Fibroblast of the conjunctiva (primary cell): ENCODE data around the gene CD276.
"Not testable (repeated sequence)": the region's sequence is repeated elsewhere in the genome, so short reads cannot be mapped to it uniquely, and the experiment has no call there.

Source experiments
- DNase-seq: peaks from one replicate; pipeline ENCODE4 v3.0.0-alpha.2; 2010; ENCODE audit warnings: low read depth

CD276 gene

DNA sequence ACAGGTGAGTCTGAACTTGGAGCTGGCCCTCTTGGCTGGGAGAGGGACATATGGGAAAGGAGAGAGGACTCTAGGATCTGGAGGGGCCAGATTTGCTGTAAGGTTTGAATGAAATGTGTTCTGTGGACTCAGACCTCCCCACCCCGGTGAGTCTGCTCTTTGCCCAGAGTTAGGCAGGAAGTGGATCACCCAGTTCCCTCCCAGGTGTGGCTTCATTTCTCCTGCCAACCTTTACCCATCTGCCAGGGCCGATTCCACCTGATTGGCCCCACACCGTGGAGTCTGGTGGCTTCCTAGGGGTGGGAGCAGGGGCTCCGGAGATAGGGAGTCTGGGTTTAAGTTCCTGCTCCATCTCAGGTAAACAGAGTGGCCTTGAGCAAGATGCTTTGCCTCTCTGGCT lies 25.5 kb downstream of the CD276 start:
- DNase-seq: no peak

DNA sequence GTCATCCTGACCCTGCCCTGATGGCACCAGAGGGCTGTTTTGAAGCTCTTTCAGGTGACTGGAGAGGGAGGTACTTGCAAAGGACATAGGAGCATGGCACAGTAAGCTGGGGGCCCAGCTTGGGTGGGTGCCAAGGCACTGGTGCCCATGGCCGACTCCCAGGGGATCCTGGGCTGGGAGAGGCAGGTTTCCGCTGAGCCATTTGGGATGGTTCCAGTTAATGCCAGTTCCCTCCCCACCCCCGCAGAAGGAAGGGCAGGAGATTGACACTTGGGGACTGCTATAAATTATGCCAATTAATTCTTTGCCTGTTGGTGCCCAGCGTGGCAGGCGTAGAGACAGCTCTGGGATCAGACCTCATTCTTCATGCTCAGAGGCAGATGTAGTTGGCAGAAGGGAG lies 26.1 kb downstream of the CD276 start:
- no peak for DNase-seq

DNA sequence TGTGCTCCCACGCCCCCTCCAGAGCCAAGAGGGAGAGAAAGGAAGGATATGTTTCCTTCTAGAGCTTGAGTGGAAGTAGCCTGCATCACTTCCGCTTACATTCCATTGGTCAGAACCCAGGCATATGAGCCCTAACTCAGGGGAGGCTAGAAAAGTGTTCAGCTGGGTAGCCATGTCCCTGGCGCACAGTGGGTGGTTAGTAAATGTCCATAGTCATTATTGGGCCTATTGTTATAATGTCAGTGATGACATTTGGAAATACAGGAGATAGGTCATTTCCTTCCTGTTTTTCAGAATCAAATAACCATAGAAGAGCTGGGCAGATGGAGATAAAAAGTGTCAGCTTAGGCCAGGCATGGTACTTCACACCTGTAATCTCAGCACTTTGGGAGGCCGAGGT lies 27.3 kb downstream of the CD276 start:
- no peak for DNase-seq

DNA sequence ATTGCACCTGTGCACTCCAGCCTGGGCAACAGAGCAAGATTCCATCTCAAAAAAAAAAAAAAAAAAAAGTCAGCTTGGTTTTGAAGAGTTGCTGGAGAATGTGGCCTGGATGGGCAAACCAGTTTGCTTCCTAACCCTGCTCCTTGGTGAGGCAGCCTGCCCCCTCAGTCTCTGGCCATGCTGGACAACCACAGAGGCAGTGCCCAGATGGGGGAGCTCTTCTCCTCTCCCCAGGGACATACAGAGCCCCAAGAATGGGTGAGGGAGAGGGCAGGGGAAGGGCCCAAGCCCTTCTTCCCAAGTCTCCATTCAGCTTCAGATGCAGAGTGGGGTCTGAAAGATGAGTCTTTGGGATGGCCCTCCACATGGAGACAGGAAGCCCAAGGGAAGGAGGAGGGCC lies 27.9 kb downstream of the CD276 start:
- no peak for DNase-seq

DNA sequence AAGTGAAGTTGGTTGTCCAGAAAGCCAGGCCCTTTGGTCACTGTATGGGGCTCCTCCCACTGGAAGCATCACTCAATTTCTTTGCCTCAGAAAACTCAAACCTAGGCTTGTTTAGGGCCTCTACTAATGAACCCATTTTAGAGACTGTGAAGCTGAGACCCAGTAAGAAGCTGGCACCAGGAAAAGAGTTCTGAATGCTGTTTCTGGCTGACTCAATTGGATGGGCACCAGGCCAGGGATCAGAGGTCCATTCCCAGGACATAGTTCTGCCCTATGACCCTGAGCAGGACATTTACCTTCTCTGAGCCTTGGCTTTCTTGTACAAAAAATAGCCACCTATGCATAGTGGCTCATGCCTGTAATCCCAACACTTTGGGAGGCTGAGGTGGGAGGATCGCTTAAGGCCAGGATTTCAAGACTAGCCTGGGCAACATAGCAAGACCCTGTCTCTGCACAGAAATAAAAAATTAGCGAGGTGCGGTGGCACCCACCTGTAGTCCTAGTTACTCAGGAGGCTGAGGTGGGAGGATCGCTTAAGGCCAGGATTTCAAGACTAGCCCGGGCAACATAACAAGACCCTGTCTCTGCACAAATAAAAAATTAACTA lies 30.6 kb downstream of the CD276 start:
- DNase-seq: no peak

DNA sequence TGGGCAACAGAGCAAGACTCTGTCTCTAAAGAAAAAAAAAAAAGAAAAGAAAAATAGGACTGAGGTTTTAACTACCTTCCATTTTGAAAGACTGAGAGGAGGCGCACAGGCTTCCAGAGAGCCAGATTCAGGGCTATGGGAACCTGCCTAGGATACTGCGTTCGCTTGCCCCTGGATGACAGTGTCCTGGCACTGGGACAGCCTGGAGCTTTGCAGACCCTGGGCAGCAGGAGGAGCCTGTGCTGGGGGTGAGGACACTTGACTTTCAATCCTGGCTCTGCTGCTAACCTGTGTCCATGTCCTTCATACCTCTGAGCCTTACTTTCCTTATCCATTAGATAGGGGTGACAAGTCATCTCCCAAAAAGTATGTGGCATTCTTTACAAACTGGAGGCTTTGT lies 31.2 kb downstream of the CD276 start:
- no peak for DNase-seq

DNA sequence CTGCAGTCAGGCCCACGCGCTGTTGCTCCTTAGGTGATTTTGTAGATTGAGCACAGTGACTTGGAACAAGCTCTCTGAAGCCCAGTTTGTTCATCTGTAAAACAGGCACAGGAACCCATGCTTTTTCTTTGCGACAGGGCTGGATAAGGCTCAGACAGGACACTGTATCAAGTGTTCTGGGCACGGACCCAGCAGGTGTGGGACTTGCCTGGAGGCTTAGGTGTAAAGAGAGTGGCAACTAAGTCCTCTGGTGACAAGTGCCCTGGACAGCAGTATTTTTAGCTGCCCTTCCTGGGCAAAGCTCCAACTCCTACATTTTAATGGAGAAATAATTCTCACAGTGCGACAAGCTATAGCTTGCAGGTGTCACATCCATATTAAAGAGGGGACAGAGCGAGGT lies 32.2 kb downstream of the CD276 start:
- DNase-seq: no peak

DNA sequence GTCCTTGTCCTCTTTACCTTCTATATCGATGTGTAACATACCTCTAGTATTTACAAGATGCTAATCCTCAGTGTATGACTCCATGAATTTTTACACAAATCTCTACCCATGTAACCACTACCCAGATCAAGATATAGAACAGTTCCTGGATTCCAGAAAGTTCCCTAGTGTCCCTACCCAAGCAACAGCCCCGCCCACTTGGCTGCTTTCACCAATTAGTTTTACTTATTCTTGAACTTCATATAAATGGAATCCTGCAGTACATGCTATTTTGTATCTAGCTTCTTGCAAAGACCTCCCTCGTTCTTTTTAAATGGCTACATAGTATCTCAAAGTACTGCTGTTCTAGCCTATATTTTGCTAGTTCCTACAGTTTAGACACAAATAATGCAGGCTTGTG lies 33.0 kb downstream of the CD276 start:
- DNase-seq: no peak

DNA sequence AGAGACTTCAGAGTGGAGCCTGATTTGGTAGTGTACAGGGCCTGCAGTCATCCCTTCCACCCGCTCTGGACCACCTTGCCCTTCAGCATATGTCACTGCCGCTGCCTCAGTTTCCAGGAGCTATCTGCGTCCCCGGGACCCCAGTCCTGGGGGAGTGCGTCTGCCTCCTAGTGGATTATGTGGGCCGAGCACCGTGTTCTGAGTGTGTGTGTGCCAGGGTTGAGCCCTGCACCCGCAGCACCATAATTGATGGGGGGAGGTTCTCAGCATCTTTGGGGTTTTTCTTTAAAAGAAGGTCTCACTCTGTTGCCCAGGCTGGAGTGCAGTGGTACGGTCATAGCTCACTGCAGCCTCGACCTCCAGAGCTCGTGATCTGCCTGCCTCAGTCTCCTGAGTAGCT lies 33.6 kb downstream of the CD276 start:
- no peak for DNase-seq

DNA sequence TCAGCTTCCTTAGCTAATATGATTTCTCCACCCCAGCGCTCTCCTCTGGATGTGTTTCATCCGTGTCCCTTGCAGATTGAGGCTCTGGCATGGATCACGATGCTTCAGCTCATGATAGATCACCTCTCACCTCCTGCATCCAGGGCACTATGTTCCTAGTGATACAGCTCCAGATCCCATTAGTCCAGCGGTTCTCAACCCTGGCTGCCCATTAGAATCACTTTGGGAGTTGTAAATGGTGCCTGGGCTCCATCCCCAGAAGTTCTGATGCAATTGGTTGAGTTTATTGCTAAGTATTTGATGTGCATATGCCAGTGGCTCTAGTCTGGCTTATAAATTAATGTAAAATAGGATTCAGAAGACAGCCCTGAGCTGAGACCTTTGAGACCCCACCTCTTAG lies 34.5 kb downstream of the CD276 start:
- DNase-seq: no peak

DNA sequence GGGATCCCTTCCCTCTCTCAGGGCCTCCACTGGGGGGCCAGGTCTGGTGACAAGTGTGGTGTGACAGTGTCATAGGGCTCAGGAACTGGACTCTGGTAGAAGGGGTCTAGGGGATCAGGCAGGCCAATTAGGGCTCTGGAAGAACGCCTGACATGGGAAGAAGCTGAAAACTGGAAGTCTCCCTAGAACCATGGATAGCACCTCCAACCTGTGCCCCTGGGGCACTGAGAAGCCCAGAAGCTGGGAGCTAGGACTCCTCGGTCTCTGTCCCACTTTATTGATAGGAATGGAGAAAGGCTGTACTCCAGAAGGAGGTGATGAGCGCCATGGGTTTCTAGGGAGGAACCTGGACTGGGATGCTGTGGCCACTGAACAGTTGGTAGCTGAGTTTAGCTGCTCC lies 38.2 kb downstream of the CD276 start:
- no peak for DNase-seq

DNA sequence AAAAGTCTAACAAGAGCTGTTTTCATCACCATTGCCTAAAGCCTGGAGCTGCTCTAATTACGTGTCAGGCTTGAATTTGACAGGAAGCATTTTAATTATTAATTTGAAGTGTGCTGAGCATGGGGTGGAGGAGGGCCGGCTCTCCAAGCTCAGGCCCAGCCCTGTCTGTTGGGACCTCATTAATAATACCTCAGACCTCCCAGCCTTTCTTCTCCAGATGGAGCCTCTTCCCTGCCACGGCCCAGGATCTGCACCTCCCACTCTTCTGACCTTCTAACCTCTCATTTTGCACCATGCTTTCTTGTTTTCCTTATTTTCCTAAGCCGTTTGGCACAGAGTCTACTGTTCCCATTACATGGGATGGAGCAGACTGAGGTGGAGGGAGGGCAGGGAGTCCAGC lies 39.0 kb downstream of the CD276 start:
- DNase-seq: no peak

DNA sequence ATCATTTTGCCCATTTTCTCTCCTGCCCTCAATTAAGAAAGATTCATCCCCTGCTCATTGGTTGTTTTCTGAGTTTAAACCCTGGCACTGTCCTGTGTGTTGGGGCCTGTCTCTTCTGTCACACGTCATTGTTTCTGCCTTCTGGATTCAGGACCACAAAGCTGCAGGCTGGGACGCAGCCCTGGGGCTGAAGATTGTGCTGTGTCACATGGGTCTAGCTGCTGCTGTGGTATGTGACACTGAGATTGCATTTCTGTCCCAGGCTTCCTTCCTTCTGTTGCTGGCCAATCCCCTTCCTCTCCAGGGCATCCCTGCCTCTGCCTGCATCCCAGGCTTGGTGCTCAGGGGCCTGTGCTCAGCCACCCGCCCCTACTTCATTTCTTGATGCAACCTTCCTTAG lies 40.0 kb downstream of the CD276 start:
- DNase-seq: no peak

DNA sequence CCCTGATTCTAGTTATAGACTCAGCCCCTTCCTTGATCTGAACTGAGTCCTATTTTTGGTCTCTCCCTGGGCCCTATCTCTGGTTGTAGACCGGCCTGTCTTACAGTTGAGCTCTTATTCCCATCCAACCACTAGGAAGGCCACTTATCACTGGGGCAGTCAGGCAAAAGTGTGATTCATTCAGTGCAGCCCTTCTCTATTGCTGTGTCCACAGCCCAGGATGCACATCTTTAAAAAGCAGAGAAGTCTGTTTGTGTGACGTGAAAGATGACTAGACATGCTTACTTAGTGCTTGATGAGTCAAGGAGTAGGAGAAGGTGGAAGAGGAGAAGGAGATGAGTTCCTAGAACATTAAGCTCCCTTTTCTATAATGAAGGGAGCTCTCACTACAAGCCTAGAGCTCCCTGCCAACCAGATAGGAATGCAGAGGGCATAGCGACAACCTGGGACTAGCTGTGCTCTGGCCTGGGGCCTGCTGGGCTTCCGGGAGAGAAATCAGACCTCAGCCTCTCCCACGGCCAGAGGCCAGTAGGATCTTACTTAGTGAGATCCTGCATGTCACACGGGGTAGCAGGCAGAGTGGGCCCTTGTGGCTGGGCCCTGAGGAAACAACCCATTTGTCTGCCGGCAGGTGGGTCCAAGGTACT lies 43.3 kb downstream of the CD276 start:
- DNase-seq: no peak

DNA sequence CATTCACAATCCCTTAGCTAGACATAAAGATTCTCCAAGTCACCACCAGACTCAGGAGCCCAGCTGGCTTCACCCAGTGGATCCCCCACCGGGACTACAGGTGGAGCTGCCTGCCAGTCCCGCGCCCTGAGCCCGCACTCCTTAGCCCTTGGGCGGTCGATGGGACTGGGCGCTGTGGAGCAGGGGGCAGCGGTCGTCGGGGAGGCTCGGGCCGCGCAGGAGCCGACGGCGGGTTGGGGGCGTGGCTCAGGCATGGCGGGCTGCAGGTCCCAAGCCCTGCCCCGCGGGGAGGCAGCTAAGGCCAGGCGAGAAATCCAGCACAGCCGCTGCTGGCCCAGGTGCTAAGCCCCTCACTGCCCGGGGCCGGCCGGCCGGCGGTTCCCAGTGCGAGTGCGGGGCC lies 47.9 kb downstream of the CD276 start:
- not testable (repeated sequence) for DNase-seq

DNA sequence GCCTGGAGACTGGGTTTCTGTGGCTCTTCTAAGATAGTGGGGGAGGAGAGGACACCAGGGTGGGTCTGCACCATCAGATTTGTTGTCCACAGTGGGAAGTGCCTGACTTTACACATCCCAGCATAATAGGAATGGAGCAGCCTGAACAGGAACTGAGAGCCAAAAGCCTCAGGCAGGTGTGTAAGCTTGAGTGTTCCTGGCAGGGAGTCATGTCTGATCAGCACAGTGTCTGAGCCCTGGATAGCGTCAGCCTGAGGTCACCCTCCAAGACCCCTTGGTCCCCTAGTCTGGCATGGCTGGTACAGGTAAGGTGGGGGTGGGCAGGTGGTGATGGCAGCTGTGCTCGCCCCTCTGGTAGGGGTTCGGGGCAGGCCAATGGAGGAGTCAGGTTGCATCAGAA lies 48.7 kb downstream of the CD276 start:
- no peak for DNase-seq

DNA sequence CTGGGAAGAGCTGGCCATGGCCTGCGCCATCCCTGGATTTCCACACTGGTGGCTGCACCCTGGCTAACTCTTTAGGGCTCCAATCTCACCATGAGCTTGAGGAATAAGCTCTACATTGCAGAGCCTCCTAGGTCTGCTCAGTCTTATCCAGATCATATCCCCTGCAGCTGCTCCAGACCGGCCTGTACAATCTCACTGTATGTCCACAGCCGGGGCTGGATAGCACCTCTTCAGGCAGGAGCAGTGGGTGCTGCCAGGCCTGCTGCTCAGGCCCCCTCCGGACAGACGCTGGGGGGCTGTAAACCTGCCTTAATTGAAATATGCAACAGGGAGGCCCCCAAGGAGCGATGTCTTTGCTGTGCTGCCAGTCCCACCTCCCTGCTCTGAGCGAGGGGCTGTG lies 53.4 kb downstream of the CD276 start:
- DNase-seq: no peak

DNA sequence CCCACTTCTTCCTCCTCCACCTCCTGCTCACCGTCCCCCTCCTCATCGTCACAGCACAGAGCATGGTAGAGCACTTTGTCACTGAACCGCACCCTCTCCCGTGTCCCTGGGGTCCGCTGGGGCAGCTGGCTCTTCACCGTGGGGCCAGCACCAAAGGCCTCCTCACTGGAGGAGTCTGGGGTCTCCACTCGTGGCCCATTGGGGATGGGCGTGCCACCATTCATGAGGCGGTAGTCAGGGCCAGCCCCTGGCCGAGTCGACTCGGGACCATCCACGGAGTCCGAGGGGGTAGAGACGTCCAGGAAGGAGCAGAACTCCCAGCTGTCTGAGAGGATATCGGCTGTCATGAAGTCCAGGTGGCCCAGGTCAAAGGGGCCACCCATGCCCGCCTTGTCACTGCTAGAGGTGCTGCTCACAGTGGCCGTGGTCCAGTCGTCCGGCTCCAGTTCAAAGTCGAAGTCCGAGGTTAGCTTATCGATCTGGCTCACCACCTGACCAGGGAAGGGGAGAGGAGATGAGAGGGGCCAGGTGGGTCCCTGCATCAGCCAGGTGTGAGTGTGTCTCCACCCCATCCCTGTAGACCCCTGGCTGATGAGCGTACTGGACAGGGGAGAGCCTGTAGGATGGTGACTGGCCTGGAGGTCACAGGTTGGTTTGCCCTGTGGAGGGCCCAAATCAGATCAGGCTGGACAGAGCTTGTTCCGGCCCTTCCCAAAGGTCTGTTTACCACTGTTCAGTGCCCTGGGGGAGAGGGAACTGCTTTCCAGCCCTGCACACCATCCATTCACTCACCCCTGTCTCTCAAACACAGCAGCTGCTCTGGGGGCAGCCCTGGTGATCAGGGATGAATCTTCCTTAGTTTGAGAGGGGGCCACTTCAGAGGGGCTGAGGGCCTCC lies 56.2 kb downstream of the CD276 start:
- no peak for DNase-seq

DNA sequence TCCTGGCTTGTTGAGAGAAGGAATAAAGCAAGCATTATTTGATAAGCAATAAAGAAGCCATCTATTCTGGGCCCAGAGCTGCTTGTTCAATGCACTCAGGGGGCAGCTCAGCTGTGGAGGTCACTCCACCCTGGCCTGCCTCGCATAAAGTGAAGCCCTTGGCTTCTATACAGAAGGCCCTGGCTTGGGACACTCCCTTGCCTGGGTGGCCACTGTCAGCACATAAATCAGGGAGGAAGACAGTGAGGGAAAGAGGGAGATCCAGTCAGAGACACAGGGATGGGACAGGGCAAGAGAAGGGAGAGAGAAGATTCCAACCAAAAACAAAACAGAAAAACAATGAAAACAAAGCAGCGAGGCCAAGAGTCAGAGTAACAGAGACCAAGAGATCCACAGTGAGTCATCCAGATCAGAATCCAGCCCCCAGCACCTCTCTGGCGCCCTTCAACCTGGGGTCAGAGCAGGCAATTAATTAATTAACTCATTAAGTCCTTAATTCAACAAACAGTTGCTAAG lies 57.2 kb downstream of the CD276 start:
- DNase-seq: no peak

DNA sequence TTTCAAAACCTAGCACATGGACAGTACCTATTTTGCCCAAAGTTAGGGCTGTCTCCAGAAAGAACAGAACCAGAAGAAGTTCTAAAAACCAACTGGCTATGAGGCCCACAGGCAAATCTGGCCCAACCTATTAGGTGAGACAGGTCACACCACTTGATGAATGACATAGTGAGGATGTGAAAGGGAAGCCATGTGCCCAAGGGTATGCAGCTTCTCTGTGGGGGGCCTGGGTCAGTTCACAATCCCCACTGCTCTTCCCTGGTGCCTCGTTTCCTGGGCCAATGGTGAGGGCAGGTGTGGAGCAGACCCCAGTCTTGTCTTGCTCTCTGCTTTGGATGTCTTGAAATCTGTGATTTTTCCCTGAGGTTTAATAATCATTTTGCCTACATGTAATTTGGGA lies 60.1 kb downstream of the CD276 start:
- DNase-seq: no peak

DNA sequence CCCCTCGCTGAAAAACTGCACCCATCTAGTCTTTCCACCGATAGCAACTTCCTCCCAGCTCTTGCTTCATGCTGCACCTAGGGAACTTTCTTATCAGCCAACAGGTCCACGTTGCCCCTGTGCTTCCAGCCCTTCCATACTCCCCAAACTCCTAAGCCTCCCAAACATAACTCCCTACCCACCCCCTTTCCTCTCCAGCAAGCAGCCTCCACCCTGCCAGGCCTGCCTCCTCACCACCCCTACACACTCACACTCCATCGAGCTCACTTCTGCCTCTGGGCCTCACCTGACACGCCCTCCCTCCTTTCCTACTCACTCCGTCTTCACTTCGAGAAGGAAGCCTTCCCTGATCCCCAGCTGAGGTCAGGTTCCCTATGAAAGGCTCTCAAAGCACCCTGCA lies 60.9 kb downstream of the CD276 start:
- no peak for DNase-seq

DNA sequence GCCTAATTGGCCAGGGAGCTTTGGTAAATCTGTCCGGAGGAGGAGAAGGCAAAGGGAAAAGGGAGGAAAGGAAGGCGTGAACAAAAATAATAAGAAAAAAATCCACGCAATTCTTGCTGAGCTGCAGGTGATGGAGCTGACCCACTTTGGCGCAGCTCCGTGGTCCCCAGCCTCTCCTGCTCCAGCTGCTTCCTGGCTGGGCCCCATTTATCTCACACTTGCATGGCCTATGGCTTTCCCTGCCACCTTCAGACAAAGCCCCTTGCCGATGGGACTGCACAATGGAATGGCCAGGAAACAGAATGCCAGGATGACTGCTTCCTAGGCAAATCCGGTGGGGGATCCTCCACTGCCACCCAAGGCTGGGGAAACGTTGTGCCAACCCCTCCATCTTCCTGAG lies 62.1 kb downstream of the CD276 start:
- DNase-seq: no peak

DNA sequence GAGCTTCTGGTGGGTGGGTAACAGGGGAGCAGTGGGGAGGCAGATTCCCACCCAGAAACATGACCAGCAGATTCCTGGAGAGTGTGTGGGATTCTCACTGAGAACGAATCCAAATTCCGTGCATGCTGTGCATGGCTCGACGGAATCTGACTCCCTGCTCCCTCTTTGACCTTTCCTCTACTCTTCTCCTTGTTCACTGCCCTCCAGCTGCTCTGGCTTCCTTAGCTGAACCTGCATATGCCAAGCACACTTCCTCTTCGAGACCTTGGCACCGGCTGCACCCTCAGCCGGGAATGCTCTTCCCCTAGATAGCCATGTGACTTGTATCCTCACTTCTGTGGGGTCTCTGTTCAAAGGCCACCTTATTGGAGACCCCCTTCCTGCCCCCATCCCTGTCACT lies 62.7 kb downstream of the CD276 start:
- no peak for DNase-seq
